Measurements from ENCODE around the gene RPA4. TPM values are rescaled to one million over a fixed set of nuclear protein-coding genes. Genes with fewer than 3 reads are reported as not detected.

Gene RPA4
- total RNA-seq, 4 donors from 2014 or later = 0.40 to 2.5 (median 1.0) TPM

DNA sequence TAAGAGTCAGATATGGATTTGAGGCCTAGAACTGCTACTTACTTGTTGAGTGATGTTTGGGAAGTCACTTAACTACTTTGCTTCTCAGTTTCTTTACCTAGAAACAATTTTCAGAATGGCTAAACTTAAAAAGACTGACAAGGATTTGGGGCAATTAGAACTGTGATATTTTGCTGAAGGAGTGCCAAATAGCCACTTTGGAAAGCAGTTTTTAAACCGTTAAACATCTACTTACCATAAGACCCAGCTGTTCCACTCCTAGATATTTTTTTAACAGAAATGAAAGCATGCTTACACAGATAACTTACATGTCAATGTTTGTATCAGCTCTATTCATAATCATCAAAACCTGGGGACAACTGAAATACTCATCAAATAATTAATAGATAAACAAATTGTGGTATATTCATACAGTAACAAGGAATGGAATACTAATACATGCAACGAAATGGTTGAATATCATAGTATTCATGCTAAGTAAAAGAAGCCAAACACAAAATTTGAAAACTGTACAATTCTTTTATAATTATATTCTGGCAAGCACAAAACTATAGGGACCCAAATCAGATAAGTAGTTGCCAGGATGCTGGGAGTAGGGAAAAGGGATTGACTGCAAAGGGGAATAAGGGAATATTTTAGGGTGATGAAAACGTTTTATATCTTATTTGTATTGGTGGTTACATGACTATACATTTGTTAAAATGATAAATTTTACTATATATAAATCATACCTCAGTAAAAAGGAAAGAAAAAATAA, 24.0 kb downstream of the RPA4 start:
- Histone ChIP-seq H3K9me3 (no peaks in the 10 kb centered on the region), H3K4me3 (no peak overlapping the region), H3K36me3 (no peaks in the 10 kb centered on the region), H3K4me1 (peaks cover 0 to 26% (median 12%) of the 10 kb centered on the region in 4 donors), H3K27ac (replicated peaks in 1 of 4) (no peak overlapping the region), H3K27me3 (no peaks in the 10 kb centered on the region)
- no peak for DNase-seq (ENCODE audit: extremely low spot score)
- intact Hi-C loops (cut with DNase I) = no loop called here
- WGBS = 44% methylated on average over 3 of the region's 3 CpGs
- TF ChIP-seq, protein P1, sequence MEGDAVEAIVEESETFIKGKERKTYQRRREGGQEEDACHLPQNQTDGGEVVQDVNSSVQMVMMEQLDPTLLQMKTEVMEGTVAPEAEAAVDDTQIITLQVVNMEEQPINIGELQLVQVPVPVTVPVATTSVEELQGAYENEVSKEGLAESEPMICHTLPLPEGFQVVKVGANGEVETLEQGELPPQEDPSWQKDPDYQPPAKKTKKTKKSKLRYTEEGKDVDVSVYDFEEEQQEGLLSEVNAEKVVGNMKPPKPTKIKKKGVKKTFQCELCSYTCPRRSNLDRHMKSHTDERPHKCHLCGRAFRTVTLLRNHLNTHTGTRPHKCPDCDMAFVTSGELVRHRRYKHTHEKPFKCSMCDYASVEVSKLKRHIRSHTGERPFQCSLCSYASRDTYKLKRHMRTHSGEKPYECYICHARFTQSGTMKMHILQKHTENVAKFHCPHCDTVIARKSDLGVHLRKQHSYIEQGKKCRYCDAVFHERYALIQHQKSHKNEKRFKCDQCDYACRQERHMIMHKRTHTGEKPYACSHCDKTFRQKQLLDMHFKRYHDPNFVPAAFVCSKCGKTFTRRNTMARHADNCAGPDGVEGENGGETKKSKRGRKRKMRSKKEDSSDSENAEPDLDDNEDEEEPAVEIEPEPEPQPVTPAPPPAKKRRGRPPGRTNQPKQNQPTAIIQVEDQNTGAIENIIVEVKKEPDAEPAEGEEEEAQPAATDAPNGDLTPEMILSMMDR (IDR thresholded peaks at IDR 0.05) = no peak
- TF ChIP-seq EP300 (IDR thresholded peaks at IDR 0.05) = no peak
- no peak for TF ChIP-seq POLR2A (IDR thresholded peaks at IDR 0.05; ENCODE audit: low read depth)

DNA sequence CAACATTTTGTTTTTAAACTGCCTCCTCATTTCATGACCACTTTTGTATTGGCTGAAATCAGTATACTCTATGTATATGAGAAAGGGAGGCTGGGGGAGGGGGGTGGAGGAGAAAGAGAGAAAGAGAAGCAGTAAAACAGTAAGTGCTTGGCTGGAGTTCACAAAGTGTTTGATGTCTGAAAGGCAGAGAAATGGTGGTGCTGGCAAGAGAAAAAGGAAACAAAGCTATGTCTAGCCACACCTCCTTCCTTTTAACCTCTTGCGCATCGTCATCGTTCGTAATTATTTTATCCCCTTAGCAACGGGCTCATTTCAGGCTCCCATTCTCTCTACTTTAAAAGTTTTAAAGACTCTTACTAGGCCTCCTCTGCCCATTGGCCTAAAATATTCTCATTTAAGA, 25.6 kb downstream of the RPA4 start:
- Histone ChIP-seq H3K4me3 (no peak overlapping the region), H3K27ac (replicated peaks in 1 of 4) (no peak overlapping the region), H3K9me3 (no peaks in the 10 kb centered on the region), H3K36me3 (no peaks in the 10 kb centered on the region), H3K27me3 (no peaks in the 10 kb centered on the region), H3K4me1 (peaks cover 0 to 26% (median 12%) of the 10 kb centered on the region in 4 donors)
- DNase-seq (ENCODE audit: extremely low spot score) = no peak
- whole genome bisulfite sequencing = 69% methylated on average over 5 of the region's 5 CpGs
- intact Hi-C loops (cut with DNase I) = no loop called here
- TF ChIP-seq POLR2A (IDR thresholded peaks at IDR 0.05; ENCODE audit: low read depth) (no peak), EP300 (IDR thresholded peaks at IDR 0.05) (no peak), POLR2AphosphoS5 (IDR thresholded peaks at IDR 0.05) (no peak)
- TF ChIP-seq, protein P1 (IDR thresholded peaks at IDR 0.05) = no peak

DNA sequence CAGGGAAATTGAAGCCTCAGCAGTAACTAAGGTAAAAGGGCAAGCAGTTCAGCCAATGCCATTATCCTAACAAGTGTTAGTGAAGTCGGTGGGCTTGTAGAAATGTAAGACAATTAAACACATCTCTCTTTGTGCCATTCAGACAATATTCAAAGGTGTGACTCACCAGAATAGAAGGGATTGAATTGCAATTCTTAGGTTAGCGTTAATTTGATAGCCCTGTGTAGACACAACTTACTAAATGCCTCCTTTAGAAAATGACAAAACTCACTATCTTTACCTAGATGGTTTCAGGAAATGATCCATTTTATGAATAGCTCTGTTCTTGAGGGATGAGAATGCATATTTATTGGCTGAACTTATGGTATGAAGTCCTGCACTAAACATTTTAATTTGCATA, 35.2 kb downstream of the RPA4 start:
- Histone ChIP-seq H3K4me1 (no peaks in the 10 kb centered on the region), H3K4me3 (no peak overlapping the region)
- WGBS = 93% methylated on average over 2 of the region's 2 CpGs

DNA sequence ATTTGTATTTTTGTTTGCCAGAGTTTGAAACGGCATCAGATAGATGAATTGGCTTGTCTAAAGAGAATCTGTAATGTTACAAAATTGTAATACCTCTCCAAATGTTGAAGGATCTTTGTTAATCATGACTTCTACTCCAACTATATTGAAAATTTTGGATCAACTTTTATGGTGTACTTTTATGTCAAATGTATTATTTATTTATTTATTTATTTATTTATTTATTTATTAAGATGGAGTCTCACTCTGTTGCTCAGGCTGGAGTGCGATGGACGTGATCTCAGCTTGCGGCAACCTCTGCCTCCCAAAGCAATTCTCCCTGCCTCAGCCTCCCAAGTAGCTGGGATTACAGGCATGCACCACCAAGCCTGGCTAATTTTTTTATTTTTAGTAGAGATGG, 36.0 kb downstream of the RPA4 start:
- intact Hi-C loops (cut with DNase I) = no loop called here
- no peaks in the 10 kb centered on the region for H3K9me3 ChIP-seq
- no peak for DNase-seq (ENCODE audit: extremely low spot score)
- H3K27ac ChIP-seq (replicated peaks in 1 of 4) = no peak overlapping the region
- no peaks in the 10 kb centered on the region for H3K27me3 ChIP-seq
- H3K4me3 ChIP-seq = no peak overlapping the region
- TF ChIP-seq, protein P1 (IDR thresholded peaks at IDR 0.05) = no peak
- no peak for TF ChIP-seq EP300 (IDR thresholded peaks at IDR 0.05)
- TF ChIP-seq POLR2A (IDR thresholded peaks at IDR 0.05; ENCODE audit: low read depth) = no peak
- TF ChIP-seq POLR2AphosphoS5 (IDR thresholded peaks at IDR 0.05) = no peak
- H3K36me3 ChIP-seq = no peaks in the 10 kb centered on the region
- WGBS = 87% methylated on average over 4 of the region's 4 CpGs
- H3K4me1 ChIP-seq = no peaks in the 10 kb centered on the region

More for the DNA sequence above, 35.2 kb downstream of the RPA4 start:
- H3K36me3 ChIP-seq = no peaks in the 10 kb centered on the region
- intact Hi-C loops (cut with DNase I) = no loop called here
- no peak for DNase-seq (ENCODE audit: extremely low spot score)
- H3K27ac ChIP-seq (replicated peaks in 1 of 4) = no peak overlapping the region
- H3K27me3 ChIP-seq = no peaks in the 10 kb centered on the region
- H3K9me3 ChIP-seq = no peaks in the 10 kb centered on the region
- TF ChIP-seq POLR2AphosphoS5 (IDR thresholded peaks at IDR 0.05) = no peak
- no peak for TF ChIP-seq EP300 (IDR thresholded peaks at IDR 0.05)
- no peak for TF ChIP-seq POLR2A (IDR thresholded peaks at IDR 0.05; ENCODE audit: low read depth)
- TF ChIP-seq, protein P1 (IDR thresholded peaks at IDR 0.05) = no peak

DNA sequence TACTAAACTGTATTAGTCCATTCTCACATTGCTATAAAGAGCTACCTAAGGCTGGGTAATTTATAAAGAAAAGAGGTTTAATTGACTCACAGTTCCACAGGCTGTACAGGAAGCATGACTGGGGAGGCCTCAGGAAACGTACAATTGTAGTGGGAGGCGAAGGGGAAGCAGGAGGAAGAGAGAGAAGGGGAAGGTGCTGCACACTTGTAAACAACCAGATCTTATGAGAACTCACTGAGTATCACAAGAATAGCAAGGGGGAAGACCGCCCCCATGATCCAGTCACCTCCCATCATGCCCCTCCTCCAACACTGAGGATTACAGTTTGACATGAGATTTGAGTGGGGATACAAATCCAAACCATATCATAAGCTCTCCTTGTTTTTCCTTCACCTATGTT, 40.9 kb downstream of the RPA4 start:
- H3K36me3 ChIP-seq = no peaks in the 10 kb centered on the region
- H3K4me3 ChIP-seq = no peak overlapping the region
- no peaks in the 10 kb centered on the region for H3K9me3 ChIP-seq
- TF ChIP-seq, protein P1 (IDR thresholded peaks at IDR 0.05) = no peak
- TF ChIP-seq EP300 (IDR thresholded peaks at IDR 0.05) (no peak), POLR2AphosphoS5 (IDR thresholded peaks at IDR 0.05) (no peak), POLR2A (IDR thresholded peaks at IDR 0.05; ENCODE audit: low read depth) (no peak)
- no peak overlapping the region for H3K27ac ChIP-seq (replicated peaks in 1 of 4)
- intact Hi-C loops (cut with DNase I) = no loop called here
- 51% methylated on average over 3 of the region's 3 CpGs for WGBS
- no peaks in the 10 kb centered on the region for H3K27me3 ChIP-seq
- no peak for DNase-seq (ENCODE audit: extremely low spot score)
- no peaks in the 10 kb centered on the region for H3K4me1 ChIP-seq

All from esophagus muscularis mucosa (tissue), 4 donors.